Effector CD8-positive, alpha-beta T cell (primary cell): ENCODE measurements around the gene GLYR1.

Experiments used
- DNase-seq: peaks from one replicate; lab custom pipeline; 2025; lab: John Stamatoyannopoulos, UW

The GLYR1 gene

DNA sequence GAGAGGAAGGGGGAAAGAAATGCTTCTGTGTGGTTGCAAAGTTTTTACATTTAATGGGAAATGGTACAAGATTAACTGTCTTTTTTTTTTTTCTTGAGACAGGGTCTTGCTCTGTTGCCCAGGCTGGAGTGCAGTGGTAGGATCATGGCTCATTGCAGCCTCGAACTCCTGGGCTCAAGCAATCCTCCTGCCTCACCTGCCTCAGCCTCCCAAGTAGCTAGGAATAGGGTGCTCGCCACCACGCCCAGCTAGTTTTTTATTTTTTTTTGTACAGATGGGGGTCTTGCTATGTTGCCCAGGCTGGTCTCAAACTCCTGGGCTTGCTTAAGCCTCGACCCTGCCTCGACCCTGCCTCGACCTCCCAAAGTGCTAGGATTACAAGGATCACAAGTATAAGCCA is 40.8 kb downstream of the GLYR1 start:
- DNase-seq = no peak

DNA sequence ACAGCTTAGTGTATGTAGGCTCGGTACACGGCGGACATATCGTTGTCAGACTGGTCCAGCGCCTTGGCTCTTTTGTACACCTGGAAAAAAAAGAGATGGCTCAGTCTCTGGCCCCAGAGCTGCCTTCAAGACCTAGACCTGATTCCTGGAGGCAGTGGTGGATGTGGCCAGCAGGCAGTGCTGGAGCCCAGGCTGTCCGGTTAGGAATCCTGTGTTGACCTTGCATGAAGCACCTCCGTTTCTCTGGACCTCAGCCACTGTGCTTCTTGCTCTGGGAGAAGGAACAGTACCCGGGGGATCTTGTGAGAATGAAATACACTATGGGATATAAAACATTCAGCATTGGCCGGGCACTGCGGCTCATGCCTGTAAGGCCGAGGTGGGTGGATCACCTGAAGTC is 41.9 kb downstream of the GLYR1 start:
- no peak for DNase-seq

DNA sequence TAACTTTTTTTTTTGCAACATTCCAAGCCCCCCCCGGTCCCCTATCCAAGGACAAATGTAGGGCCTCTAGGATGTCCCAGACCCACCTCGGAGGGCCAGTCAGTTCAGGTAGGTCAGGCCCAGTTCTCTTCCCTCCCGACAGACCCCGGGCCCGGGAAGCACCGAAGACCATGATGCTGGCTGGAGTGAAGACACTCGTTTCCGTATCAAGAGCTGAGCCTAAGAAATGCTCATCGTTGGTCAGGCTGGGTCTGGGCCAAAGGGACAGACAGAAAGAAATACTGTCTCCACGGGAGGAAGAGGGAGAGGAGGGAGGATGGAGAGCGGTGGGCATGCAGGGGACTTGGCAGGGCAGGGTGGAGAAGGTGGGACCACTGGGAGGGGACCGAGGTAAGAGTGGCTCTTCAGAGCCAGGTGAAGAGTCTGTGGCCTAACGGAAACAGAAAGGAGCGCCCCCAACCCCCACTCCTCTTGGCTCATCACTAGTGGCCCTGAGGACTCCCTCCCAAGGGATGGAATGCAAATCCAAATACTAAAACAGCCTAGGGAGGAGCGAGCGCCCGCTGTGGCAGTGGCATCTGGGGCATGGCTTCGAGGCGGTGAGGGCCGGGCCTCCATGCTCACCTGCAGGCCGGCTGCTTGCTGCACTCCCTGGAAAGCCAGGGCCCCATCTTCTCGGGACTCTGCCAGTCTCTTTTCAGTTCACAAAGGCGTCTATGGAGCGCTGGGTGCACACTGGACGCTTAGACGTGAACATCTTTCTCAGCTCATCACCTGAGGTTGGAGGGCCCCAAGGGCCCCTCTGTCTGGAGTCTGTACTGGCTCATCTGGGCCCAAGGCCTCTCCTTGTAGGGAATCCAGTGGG is 43.0 kb downstream of the GLYR1 start:
- DNase-seq = no peak

DNA sequence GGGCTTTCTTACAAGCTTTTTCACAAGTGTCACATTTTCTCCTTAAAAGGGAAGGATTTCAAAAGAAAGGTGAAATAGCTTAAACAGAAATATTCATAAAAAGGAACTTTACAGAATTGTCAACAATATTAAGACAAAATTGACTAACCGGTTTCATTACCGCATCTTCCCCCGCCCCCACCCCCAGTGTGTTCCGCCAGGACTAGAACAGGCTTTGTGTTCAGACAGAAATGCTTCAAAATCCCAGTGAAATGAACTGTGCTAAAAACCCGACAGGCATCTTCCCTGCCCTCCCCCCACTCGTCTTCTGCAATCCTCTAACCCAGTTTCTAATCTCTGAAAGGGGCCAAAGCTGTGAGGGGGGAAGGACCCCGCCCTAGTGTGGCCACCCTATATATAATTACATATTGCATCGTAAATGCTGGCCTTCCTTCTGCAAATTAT is 43.7 kb downstream of the GLYR1 start:
- DNase-seq = no peak

DNA sequence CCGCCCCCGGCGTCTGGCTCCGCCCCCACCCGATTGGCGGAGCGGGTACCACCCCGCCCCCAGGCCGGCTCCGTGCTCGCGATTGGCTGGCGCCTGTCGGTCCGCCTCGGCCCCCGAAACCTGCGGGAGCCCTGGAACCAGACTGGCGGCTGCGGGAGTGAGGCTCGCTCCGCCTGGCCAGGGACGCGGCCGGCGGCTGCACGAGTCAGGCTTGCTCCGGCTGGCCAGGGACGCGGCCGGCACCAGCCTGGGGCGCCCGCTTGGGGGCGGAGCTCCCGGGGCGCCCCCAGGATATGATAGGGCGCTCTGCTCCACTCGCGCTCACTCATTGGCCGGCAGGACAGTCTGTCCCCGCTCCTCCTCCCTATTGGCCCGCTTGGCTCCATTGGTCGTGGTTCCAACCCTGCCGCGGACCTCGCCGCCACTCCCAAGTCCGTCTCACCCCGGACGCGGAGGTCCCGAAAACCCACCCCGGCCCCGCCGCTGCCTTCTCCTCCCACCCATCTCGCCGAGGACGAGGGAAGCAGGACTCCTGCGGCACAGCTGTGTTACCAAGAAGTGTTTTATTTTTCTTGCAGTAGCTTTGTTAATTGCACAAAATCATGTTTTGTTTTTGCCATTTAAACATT is 44.3 kb downstream of the GLYR1 start:
- peak; percentile 75 for DNase-seq

DNA sequence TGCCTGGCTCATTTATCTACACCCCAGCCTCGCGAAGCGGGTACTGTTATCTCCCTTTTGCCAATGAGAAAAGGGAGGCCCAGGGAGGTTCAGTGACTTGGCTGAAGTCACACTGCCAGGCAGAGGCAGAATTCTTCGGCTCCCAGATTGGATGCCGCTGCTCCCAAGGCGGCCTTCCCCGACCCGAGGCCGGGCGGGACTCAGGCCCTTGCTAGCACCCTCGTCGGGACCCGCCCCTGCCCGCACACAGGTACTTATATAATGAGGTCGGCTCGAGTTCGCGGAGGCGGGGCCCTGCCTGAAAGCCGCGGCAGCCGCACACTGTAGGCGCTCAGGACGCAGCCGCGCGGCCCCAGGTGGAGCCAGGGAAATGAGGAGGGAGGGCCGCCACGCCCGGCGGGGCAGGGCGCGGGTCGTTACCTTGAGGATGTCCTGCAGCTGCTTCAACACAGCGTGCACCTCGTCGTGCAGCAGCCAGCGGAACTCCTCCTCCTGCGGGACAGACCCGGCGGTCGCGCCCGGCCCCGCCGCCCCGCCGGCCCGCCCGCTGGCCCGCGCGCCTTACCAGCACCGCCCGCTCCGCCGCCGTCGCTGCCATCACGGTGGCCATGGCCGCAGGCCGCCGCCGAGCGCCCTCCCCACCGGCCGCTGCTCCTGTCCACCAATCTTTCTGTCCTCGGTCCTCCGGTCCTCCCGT is 45.0 kb downstream of the GLYR1 start, which contains the start of gene ROGDI:
Gene ROGDI, minus strand, starts transcription at position 672 of the 697 bp plus-strand sequence. Its CDS starts 62 bp downstream, at position 610.
- DNase-seq = peak; percentile 72

DNA sequence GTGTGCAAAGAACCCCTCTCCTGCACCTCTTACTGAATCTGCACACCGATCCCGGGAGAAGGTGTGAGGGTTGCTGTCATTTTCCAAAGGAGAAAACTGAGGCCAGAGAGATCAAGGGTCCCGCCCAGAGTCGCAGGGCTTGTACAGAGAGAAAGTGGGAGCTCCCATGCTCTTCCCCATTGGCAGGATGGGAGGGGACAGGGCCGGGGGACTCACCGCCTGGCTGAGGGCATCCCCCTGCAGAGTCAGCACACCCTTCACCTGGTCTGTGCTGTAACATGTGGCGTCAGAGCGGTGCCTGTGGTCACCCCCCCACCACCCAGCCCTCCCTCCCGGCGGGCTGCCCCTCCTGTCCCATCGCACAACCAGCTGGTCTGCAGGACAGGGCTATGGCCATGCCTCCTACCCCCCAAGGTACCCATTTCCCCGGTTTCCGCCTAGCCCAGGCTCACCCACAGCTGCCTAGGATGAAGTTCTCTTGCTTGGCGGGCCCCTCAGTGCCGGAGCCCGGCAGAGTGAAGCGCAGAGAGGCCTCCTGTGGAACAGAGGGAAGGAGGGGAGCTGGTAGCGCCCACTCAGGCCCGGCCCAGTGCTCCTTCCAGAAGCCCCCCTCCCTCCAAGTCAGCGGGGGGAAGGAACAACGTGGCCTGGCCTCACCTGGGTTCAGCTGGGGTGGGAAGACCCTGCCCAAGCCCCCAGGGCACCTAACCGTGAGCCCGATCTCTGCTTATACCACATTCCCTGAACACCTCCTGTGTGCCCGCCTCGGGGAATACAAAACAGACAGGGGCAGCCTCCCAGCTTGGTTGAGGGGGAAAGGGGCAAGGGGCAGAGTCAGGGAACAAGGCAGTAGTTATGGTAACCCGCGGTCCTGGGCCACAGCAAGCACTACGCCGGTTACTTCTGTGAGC is 45.8 kb downstream of the GLYR1 start:
- DNase-seq = no peak

DNA sequence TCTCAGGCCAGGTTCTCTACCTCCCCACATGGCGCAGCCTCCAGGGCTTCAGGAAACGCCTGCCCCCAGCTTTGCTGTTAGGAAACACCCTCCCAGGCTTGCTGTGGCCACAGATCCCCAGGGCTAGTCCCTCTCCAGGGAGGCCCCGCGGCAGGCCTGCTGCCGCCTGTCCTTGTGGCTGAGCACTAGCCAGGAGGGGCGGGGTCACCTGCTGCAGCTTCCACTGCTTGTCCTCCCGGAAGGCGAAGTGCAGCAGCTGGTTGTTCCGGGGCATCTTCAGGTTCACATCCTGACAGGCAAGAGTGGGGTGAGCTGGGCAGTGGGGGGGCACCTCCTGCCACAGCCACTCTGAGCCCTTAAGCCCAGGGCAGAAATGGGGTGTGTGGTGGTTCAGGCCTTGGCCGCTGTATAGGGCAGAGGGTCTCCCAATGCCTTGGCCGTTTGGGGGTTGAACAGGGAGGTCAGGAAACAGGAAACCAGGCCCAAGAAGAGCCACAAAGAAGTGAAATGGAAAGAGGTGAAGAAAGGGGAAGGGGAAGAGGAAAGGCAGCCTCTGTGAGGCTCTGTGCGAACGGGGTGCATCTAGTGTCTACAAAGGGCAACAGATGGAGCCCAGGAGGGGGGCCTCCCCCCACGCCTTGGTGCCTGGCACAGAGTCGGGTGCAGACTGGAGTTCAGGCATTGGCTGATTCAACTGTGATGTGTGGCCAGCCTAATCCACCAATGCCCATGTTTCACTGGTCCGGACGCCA is 46.6 kb downstream of the GLYR1 start:
- no peak for DNase-seq

DNA sequence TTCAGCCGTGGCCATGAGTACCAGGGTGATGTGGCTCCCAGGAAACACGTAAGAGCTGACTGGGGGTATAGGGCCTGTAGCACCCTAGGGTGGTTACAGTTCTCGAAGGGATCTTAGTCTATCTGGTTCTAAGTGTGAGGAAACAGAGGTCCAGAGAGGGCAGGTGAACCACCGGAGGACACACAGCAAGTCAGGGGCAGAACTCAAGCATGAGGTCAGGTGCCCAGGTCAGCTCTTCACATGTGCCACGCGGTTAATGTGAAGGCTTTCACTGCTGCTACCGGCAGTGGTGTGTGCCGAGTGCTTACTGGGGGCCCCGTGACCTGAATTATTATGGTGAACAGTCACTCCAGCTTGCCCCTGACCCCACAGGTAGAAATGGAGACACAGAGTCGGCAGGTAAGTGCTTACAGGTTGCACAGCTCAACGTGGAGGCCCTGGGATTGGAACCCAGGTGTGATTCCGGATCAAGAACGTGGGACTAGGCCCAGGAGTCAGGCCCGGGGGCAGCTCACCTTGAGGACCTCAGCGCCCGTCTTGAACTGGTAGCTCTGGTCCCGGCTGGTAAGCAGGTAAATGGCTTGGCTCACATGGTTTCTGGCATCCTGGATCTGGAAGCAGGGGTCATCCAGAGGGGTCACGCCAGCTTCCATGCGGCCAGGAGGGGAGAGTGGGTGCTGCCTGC is 47.8 kb downstream of the GLYR1 start:
- no peak for DNase-seq

DNA sequence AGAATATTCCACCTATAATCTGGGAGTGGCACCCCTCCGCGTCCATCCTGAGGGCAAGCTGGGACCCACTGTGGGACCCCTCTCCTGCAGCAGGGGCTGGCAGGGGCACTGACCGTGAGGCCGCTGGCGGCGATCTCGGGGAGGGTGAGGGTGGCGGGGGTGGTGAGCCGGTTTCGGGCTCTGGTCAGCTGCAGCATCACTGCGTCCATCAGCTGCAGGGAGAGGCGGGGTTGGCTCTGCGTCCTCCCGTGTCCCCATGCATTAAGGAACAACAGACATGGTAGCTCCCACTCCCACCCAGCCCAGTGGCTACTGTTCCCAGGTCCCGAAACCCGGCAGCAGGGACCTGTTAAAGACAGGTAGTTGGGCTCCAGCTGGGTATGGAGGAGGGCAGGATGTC is 48.6 kb downstream of the GLYR1 start:
- no peak for DNase-seq

DNA sequence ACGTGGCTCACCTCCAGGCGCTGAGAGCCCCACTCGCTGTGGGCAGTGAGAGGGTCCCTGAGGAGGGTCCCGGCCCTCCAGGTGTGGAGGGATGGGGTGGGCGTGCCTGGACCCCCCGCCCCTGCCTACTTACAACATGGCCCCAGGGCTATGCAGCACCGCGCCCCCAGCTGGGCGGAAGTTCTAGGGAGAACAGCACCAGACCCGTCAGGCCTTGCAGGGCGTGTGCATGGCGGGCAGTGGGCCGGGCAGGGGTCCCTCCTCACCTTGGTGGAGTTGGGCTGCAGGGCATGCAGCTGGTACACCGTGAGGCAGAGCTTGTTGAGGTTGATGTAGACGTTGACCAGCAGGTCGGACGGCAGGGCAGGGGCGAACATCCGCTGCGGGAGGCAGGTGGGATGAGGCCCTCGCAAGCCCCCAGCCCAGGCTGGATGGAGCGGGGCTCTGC is 49.3 kb downstream of the GLYR1 start:
- no peak for DNase-seq

DNA sequence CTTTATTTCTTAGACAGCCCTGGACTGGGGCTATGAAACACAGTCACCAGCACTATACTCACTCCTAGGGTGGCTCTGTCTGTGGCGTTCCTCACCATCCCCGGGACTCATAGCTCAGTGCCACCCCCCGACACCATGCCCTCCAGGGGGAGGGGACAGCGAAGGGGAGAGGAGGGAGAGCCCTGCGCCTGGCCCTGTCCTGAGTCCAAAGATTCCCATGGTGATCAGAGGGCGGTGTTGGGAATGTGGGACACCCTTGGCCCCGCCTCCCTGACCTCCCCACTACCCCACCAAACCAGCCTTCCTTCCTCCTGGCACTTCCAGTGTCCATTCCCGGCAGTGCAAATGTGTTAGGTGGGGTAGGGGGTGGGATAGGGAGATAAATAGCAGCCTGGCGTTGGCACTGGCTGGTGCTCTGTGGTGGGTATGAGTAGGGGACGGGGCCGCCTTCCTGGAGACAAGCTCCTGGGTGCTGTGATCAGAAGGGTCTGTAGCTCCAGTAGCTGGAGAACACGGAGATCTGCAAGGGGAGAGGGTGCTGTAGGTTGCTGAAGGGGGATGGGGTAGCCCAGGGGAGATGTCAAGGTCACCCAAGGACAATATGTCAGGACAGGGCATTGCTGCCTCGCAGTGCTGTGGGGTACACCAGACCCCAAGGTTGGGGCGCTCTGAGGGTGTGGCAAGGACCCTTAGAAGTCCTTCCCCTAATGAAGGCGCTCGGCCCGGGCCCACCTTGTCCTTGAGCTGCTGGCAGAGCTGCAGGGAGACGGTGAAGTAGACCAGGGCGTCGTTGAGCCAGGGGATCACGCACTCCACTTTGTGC is 49.9 kb downstream of the GLYR1 start:
- DNase-seq = no peak

DNA sequence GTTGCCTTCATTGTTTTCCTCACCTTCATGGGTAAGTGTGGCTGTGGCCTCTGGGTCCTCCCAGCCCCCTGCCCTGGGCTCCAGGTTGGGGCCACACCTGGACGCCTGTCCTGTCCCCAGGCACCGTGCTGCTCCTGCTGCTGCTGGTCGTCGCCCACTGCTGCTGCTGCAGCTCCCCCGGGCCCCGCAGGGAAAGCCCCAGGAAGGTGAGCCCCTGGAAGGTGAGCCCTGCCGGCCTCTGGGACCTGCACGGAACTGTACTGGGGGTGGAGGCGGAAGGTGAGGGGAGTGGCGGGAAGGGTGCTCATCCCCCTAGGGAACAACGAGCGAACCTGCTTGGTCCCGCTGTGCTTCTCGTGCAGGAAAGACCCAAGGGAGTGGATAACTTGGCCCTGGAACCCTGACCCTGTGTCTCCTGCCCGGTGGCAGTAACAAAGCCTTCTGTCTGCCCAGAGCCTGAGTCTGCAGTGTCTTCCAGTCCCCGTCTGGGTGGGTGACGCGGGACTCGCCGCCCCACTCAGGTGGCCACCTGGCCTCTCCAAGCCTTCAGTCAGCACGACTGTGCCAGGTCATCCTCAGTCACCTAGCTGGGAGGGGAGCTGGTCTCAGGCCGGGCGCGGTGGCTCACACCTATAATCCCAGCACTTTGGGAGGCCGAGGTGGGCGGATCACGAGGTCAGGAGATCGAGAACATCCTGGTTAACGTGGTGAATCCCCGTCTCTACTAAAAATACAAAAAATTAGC is 51.1 kb downstream of the GLYR1 start:
- DNase-seq = no peak

DNA sequence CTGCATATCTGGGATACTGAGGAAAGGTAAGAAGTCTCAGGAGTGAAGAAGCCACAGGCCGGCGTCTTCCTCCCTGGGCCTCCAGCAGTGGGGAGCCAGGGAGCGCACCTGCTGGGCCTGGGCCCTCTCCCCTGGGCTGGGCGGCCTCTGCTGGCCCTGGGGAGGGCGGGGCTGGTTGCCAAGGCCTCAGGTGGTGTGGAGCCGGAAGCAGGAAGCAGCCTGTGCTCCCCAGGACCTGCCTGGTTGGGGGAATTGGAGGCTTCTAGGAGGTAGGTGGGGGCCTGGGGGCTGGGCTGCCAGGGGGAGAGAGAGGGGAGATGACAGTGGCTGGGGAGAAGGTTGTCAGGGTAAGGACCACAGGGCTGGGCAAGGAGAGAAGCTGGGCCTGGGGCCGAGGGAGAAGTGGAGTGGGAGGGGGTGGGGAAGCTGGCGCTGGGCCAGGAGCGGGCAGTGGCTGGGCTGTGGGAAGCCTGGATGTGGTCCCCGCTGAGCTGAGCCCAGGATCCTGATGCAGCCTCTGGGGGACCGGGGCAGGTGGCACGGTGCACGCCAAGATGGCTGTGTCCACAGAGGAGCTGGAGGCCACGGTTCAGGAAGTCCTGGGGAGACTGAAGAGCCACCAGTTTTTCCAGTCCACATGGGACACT is 51.8 kb downstream of the GLYR1 start, which contains the start of gene SMIM22:
Gene SMIM22, plus strand, starts transcription at position 189 of the 647 bp plus-strand sequence. Its CDS starts 366 bp downstream, at position 555.
- no peak for DNase-seq

DNA sequence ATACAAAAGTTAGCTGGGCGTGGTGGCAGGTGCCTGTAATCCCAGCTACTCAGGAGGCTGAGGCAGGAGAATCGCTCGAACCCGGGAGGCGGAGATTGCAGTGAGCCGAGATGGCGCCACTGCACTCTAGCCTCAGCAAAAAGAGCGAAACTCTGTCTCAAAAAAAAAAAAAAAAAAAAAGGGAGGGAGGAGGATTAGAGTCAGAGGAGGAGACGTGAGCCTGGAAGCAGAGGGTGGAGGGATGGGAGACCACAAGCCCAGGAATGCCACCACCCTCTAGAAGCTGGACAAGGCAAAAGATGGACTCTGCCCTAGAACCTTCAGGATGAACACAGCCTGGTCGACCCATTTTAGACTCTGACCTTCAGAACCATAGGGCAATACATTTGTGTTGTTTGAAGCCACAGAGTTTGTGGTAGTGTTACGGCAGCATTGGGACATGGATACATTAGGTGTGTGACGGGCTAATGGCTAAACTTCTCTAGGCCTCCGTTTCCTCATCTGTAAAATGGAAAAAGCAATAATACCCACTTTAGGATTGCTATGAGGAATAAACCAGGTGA is 54.1 kb downstream of the GLYR1 start:
- no peak for DNase-seq

DNA sequence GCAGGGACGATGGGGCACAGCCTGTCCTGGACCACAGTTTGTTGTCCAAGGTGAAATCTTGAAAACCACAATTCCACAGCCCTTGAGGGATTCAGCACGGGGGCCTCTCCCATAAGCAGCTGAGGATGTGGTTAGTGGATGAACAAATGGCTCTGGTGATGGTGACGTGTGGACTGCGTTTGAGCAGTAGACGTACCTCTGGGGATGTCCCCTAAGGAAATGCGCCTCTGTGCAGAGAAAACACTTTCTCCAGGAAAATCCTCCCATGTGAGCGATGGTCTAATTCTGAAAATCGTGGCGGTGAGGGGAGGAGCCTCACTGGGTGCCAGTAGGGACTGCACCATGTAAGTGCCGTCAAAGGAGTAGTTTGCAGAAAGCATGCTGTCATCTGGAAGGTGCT is 56.2 kb downstream of the GLYR1 start:
- no peak for DNase-seq

DNA sequence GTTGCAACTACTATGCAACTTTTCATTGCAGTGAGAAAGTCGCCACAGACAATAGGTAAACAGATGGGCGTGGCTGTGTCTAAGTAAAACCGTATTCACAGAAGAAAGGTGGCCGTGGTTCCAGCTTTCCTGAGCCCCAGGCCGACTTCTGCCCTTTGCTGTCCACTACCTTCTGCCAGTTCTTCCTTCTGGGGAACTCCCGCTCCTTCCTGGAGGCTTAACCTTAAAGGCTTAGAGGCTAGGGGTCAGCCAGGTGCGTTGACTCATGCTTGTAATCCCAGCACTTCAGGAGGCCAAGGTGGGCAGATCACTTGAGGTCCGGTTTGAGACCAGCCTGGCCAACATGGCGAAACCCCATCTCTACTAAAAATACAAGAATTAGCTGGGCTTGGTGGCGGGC is 56.8 kb downstream of the GLYR1 start:
- no peak for DNase-seq

DNA sequence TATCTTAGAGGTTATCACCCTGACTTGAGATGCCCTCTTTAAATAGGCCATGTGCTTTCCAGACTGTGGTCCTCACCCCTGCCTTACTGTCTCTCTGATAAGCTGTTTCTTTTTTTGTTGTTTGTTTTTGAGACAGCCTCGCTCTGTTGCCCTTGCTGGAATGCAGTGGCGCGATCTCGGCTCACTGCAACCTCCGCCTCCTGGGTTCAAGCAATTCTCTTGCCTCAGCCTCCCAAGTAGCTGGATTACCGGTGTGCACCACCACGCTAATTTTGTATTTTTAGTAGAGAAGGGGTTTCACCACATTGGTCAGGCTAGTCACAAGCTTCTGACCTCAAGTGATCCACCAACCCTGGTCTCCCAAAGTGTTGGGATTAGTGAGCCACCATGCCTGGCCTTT is 58.2 kb downstream of the GLYR1 start:
- no peak for DNase-seq
